Measurements from ENCODE around the gene RNASEH2A.

RNASEH2A gene

GRCh38 chr19:12792051-12792852, 14.1 kb upstream of the RNASEH2A start:
- TF ChIP-seq, protein P1, sequence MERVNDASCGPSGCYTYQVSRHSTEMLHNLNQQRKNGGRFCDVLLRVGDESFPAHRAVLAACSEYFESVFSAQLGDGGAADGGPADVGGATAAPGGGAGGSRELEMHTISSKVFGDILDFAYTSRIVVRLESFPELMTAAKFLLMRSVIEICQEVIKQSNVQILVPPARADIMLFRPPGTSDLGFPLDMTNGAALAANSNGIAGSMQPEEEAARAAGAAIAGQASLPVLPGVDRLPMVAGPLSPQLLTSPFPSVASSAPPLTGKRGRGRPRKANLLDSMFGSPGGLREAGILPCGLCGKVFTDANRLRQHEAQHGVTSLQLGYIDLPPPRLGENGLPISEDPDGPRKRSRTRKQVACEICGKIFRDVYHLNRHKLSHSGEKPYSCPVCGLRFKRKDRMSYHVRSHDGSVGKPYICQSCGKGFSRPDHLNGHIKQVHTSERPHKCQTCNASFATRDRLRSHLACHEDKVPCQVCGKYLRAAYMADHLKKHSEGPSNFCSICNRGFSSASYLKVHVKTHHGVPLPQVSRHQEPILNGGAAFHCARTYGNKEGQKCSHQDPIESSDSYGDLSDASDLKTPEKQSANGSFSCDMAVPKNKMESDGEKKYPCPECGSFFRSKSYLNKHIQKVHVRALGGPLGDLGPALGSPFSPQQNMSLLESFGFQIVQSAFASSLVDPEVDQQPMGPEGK (CRISPR knock-in tag; IDR thresholded peaks at IDR 0.05; ENCODE audit: borderline replicate concordance): no peak
- no peak for ATAC-seq

GRCh38 chr19:12792853-12793289, 13.5 kb upstream of the RNASEH2A start:
- no peak for ATAC-seq
- TF ChIP-seq ESRRG (CRISPR knock-in tag; IDR thresholded peaks at IDR 0.05) (no peak), GLIS3 (CRISPR knock-in tag; IDR thresholded peaks at IDR 0.05) (peak; percentile 46; the same call in 1 of the 2 replicates)

- peak; percentile 41 for ATAC-seq
- TF ChIP-seq CSDC2 (CRISPR knock-in tag; IDR thresholded peaks at IDR 0.05) (peak; percentile 83), ARNTL (CRISPR knock-in tag; IDR thresholded peaks at IDR 0.05; ENCODE audit: borderline replicate concordance, low read depth) (0 out of 2 replicates have a peak, but pooled peaks have one; percentile 6), TSHZ2 (CRISPR knock-in tag; IDR thresholded peaks at IDR 0.05) (peak; percentile 54), ZNF565 (CRISPR knock-in tag; conservative IDR thresholded peaks at IDR 0.05; ENCODE audit: low read depth) (peak; percentile 11; the same call in 1 of the 2 replicates), TCF4 (CRISPR knock-in tag; IDR thresholded peaks at IDR 0.05; ENCODE audit: borderline replicate concordance) (0 out of 2 replicates have a peak, but pooled peaks have one; percentile 13), GLIS3 (CRISPR knock-in tag; IDR thresholded peaks at IDR 0.05) (peak; percentile 88; the same call in 1 of the 2 replicates), OSR1 (CRISPR knock-in tag; IDR thresholded peaks at IDR 0.05) (no peak), SNAI2 (CRISPR knock-in tag; IDR thresholded peaks at IDR 0.05) (peak; percentile 72; the same call in 1 of the 2 replicates), BACH2 (CRISPR knock-in tag; IDR thresholded peaks at IDR 0.05; ENCODE audit: borderline replicate concordance) (no peak), ZFP3 (CRISPR knock-in tag; IDR thresholded peaks at IDR 0.05) (peak; percentile 68; the same call in 1 of the 2 replicates), ZC3H10 (CRISPR knock-in tag; IDR thresholded peaks at IDR 0.05) (peak; percentile 92), PPARA (CRISPR knock-in tag; IDR thresholded peaks at IDR 0.05; ENCODE audit: borderline replicate concordance) (no peak), TOX (CRISPR knock-in tag; IDR thresholded peaks at IDR 0.05; ENCODE audit: borderline replicate concordance) (peak; percentile 66), ESRRG (CRISPR knock-in tag; IDR thresholded peaks at IDR 0.05) (peak; percentile 94), RARB (CRISPR knock-in tag; IDR thresholded peaks at IDR 0.05) (peak; percentile 82), ISL1 (CRISPR knock-in tag; IDR thresholded peaks at IDR 0.05) (no peak)
- TF ChIP-seq, protein P1 (CRISPR knock-in tag; IDR thresholded peaks at IDR 0.05; ENCODE audit: borderline replicate concordance): peak; percentile 89
- TF ChIP-seq, protein P2, sequence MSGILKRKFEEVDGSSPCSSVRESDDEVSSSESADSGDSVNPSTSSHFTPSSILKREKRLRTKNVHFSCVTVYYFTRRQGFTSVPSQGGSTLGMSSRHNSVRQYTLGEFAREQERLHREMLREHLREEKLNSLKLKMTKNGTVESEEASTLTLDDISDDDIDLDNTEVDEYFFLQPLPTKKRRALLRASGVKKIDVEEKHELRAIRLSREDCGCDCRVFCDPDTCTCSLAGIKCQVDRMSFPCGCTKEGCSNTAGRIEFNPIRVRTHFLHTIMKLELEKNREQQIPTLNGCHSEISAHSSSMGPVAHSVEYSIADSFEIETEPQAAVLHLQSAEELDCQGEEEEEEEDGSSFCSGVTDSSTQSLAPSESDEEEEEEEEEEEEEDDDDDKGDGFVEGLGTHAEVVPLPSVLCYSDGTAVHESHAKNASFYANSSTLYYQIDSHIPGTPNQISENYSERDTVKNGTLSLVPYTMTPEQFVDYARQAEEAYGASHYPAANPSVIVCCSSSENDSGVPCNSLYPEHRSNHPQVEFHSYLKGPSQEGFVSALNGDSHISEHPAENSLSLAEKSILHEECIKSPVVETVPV (CRISPR knock-in tag; IDR thresholded peaks at IDR 0.05): peak; percentile 88; the same call in 1 of the 2 replicates
- TF ChIP-seq, protein P3, sequence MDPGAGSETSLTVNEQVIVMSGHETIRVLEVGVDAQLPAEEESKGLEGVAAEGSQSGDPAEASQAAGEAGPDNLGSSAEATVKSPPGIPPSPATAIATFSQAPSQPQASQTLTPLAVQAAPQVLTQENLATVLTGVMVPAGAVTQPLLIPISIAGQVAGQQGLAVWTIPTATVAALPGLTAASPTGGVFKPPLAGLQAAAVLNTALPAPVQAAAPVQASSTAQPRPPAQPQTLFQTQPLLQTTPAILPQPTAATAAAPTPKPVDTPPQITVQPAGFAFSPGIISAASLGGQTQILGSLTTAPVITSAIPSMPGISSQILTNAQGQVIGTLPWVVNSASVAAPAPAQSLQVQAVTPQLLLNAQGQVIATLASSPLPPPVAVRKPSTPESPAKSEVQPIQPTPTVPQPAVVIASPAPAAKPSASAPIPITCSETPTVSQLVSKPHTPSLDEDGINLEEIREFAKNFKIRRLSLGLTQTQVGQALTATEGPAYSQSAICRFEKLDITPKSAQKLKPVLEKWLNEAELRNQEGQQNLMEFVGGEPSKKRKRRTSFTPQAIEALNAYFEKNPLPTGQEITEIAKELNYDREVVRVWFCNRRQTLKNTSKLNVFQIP (CRISPR knock-in tag; IDR thresholded peaks at IDR 0.05; ENCODE audit: borderline replicate concordance, low read depth): peak; percentile 69
These were observed 12.8 kb upstream of the RNASEH2A start for GRCh38 chr19:12793290-12794195.
